NCI-H226 (cell line): ENCODE results near the gene NDC80.
"Not testable (repeated sequence)": the region's sequence is repeated elsewhere in the genome, so short reads cannot be mapped to it uniquely, and the experiment has no call there.

Source experiments
- DNase-seq: peaks from one replicate; pipeline ENCODE4 v3.0.0-alpha.2; 2015

Gene NDC80

DNA sequence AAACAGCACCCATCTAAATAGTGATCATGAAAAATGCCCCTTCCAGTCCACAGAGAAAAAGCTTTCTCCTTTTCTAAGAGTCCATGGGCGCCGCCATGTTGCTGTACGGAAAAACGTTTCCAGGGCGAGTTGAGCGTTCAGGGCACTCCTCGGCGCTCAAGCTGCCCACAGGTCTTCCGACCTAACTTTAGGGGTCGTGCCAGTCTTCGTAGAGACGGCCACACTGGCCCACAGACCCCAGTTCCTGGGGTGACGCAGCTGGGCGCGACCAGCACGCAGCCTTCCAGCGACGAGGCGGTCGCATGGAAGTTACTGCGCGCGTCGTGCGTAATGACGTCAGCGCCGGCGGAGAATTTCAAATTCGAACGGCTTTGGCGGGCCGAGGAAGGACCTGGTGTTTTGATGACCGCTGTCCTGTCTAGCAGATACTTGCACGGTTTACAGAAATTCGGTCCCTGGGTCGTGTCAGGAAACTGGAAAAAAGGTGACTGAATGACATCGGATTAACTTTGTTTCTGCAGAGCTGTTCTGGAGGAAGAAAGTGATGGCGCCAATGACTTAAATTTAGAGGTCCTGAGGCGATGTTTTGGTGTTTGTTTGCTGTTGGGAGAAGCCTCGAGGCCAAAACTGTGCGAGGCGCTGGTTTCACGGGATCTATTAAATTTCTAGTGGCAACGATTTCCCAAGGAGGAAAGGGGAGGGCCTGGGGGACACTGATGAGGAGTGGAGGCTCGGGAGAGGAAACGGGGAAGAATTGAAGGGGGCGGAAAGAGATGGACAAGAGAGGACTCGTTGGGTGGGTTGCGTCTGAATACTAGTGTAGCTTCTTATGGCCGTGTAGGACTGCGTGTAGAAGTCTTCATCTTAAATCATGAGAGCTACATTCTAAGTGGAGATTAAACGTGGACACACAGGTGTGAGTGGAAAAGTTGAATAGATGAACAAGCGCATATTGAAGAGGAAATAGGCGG is at the start of gene NDC80, which contains the start of gene METTL4:
TSS of gene NDC80 (plus strand) at position 358 of the 971 bp plus-strand sequence. CDS start 1,429 bp downstream, outside the sequence.
TSS of gene METTL4 (minus strand) at position 306 of the 971 bp plus-strand sequence. CDS start 4,289 bp downstream, outside the sequence.
- DNase-seq = peak; percentile 88

- no peak for DNase-seq
Observed at GRCh38 chr18:2522112-2522511, 49.2 kb upstream of the NDC80 start.

- DNase-seq = not testable (repeated sequence)
Observed at GRCh38 chr18:2524794-2525198, 46.6 kb upstream of the NDC80 start.

GRCh38 chr18:2526329-2526728 is 45.0 kb upstream of the NDC80 start:
- no peak for DNase-seq

DNA sequence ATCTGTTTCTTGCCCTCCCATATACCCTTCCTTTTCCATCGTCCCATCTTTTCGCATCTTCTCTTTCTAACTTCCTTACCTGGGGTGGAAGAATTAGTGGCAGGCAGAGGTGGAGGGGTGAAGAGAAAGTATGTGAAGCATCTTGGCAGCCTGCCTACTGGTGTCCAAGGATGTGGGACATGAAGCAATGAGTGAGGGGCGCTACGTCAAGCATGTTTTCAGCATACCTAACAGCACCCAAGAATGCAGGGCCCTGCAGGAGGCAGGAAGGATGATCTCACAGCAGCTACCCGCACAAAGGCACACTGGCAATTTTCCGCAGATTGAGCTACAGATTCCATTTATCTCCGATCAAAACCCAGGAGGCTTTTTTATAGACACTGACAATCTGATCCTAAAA is 42.2 kb upstream of the NDC80 start:
- peak; percentile 98 for DNase-seq

- no peak for DNase-seq
Observed at GRCh38 chr18:2531751-2532150, 39.6 kb upstream of the NDC80 start.

DNA sequence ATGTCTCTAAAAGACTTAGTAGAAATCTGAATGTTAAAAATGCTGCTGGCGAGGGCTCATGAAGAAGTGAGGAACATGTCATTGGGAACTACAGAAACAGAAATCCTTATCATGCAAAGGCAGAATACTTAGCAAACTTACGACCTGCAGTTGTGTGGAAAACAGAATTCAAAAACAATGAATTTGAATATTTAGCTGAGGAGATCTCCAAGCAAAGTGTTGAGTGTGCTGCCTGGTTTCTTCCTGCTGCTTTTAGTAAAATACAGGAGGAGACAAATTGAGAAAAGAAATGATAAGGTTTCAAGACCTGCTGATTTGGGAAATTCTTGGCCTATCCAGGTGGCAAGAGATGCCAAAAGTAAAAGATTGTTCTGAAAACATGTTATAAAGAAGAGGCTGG is 38.6 kb upstream of the NDC80 start:
- DNase-seq = no peak

GRCh38 chr18:2534906-2535305 is 36.5 kb upstream of the NDC80 start:
- DNase-seq = no peak

- no peak for DNase-seq
Observed at GRCh38 chr18:2535419-2535910, 35.9 kb upstream of the NDC80 start.

- DNase-seq = no peak
Observed at GRCh38 chr18:2536063-2536462, 35.3 kb upstream of the NDC80 start.

GRCh38 chr18:2536493-2536892 is 34.9 kb upstream of the NDC80 start:
- peak; percentile 89 for DNase-seq

GRCh38 chr18:2537296-2537695 is 34.1 kb upstream of the NDC80 start:
- no peak for DNase-seq

GRCh38 chr18:2538236-2538635 is 33.1 kb upstream of the NDC80 start:
- DNase-seq = no peak

- no peak for DNase-seq
Observed at GRCh38 chr18:2538844-2539243, 32.5 kb upstream of the NDC80 start.

DNA sequence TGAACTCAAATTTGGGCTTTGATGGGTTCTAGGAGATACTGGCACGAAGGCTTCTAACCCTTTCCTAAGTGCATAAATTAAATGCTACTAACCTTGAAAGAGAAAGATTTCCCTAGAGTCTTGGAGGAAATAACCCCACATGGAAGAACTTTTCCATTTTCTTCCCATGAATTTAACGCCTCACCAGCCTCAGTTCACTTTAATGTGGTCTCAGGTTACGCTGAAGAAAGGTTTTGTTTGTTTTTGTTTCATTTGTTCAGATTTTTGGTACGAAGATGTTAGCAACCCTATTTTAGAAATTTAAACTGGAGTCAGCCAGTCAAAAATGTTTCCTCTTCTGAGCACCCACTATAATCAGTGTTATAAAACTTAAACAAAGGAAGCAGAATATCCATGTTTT is 30.8 kb upstream of the NDC80 start:
- DNase-seq = no peak

DNA sequence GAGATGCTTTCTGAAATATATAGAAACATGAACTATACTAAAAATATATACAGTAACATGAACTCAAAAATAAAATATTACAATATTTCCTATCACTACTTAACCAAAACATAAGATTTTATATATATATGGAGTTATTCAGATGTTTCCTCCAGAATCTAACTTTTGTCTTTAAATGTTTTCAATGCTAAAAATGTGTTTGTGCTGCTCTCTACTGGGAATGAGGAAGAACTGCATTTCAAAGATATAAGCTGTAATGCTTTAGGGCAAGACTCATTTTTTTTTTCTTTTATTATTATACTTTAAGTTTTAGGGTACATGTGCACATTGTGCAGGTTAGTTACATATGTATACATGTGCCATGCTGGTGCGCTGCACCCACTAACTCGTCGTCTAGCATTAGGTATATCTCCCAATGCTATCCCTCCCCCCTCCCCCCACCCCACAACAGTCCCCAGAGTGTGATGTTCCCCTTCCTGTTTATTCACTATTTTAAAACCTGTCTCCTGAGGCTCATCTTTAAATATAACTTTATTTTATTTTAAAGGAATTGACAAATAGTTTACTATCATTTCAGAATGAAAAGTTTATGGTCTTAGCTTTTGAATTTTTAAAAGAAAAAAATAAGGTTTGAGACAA is 29.3 kb upstream of the NDC80 start:
- DNase-seq = not testable (repeated sequence)

- no peak for DNase-seq
Observed at GRCh38 chr18:2545155-2545554, 26.2 kb upstream of the NDC80 start.

DNA sequence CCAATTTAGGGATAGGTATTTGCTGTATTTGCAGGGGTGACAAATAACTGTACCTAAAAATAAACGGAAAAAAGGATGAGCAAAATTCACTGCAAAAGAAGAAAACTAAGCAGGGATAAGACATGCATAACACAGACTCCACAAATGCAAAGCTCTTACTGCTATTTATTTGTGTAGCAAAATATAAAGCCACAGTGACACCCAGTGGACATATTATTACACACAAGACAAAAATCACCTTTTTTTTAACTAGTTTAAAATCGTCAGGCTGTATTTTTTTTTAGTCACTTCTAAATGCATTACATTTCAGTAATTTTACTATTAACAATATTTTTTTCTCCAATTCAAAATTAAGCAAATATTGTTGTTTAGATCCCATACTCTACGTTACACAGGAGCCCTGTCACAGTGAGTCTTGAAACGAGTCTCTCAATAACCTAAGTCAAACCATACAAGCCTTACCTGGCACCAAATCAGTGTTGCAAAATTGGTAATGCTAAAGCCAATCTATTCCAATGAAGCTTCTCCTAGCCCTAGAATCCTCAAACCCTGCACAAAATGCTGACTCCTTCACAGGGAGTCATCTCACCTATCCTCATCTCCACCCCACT is 23.8 kb upstream of the NDC80 start:
- DNase-seq = no peak

DNA sequence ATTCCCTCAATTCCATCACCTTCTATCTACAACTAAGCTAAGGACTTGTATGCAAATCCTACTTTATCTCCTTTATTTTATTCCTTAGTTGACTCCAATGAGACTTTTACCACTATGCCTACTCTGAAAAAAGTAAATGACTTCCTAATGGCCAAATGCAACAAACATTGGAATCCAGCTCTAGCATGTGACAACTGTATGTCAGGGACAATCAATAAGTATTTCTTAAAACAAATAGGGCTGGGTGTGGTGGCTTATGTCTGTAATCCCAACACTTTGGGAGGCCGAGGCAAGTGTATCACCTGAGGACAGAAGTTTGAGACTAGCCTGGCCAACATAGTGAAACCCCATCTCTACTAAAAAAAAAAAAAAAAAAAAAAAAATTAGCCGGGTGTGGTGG is 21.9 kb upstream of the NDC80 start:
- DNase-seq = no peak

GRCh38 chr18:2551425-2551824 is 19.9 kb upstream of the NDC80 start:
- no peak for DNase-seq

DNA sequence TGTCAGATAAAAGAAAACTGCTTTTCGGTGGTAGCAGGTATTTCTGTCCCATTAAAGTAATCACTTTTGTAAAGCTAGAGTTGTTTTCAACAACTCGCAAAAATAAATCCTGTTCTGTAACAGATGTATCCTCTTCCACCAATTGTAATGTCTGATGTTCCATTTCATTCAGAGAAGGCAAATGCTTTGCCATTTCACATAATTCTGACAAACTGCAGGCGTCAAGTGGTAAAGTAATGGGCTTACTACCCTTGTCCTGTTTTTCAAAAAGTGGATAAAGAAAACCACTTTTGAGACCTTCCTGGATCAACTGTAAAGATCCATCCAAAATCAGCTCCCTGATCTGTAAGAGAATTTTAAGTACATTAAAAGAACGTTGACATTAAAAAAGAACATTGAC is 16.7 kb upstream of the NDC80 start:
- DNase-seq = no peak

GRCh38 chr18:2555895-2556294 is 15.5 kb upstream of the NDC80 start:
- no peak for DNase-seq

GRCh38 chr18:2557536-2557935 is 13.8 kb upstream of the NDC80 start:
- no peak for DNase-seq
